G401.6 (cell line): ENCODE data around the gene OCA2.
A peak's percentile ranks its signal among the peaks of the same experiment; 100 is the strongest.
"Not testable (repeated sequence)": the region's sequence is repeated elsewhere in the genome, so short reads cannot be mapped to it uniquely, and the experiment has no call there.

Source experiments
- FAIRE-seq: peaks from 2 replicates; lab custom pipeline; 2012; peaks lifted over from hg19 to GRCh38; lab: Jason Lieb, UNC

OCA2 gene

DNA sequence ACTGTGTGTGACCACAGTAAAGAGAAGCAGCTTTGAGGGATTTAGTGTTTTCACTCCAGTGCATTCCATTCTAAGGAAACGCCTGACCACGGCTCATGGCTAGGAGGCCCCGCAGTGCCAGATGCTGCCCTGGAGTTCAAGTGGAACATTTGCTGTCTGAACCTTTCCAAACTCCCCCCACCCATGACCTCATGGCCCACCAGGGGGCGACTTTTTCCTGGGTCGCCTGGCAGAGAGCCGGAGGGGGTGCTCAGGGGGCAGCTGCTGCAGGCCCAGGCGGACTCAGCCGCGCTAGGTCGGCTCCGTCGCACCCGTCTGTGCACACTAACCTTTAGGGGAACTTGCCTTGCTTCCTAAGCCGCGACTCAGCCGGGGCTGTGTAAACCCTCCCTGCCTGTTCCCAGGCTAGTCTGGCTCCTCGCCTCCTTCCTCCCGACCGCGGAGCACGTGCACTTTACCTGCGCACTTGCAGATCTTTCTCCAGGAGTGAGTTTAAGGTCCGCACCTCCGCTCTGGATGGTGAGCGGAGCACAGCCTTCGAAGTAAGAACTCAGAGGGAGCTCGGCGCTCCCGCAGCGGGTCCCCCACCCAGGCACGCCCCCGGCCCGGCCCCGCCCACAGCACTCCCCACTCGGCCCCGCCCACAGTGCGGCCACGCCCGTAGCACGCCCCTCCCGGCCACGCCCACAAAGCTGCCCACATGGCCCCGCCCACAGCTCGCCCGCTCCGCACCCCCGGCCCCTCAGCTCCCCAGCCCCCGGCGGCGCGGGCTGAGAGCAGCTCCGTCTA, at the start of gene OCA2:
Gene OCA2 (minus strand): TSS at position 550 of the 789 bp plus-strand sequence. CDS start 17,441 bp downstream, outside the sequence.
- no peak for FAIRE-seq

DNA sequence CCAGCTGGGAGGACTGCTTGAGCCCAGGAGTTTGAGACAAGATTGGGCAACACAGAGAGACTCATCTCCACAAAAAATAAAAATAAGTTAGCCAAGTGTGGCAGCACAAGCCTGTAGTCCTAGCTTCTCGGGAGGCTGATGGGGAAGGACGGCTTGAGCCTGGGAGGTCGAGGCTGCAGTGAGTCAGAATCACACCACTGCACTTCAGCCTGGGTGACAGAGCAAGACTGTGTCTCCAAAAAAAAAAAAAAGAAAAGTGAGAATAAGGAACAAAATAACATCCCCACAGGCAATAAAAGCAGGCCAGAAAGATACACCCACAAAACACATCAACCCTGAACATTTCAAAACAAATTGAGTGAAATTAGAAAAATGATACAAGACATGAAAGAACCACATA, 48.7 kb upstream of the OCA2 start:
- FAIRE-seq = no peak

DNA sequence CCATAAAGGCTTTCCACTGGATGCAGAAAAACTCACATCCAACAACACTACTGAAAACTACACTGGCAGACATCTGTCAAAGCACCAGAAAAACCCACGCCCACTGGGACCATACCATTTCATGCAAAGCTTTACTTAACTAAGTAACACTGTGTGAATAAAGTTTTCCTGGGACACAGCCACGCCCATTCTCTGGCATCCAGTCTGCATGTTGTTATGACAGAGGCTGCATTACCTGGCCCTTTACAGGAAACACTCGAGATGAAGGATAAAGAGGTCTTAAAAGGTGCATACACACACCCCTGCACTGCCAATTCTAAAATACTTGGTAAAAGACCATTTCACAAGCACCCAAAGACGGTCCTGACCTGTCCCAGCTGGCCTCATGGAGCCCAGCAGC, 46.3 kb upstream of the OCA2 start:
- FAIRE-seq = not testable (repeated sequence)

DNA sequence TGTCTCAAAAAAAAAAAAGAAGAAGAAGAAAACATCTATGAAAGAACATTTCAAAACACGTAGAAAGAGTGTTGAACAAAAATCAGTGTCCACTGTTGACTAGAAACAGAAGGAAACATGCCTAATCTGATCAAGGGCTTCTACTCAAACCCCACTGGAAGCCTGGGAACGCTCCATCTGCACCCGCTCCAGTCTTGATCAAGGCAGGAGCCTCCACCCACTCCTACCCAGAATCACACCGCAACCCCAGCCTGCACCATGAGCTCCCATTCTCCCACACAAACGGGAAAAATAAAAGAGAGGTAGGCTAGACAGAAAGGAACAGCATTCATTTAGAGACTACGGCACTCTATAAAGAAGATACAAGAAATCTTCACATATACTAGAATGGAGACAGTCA, 40.9 kb upstream of the OCA2 start:
- no peak for FAIRE-seq

DNA sequence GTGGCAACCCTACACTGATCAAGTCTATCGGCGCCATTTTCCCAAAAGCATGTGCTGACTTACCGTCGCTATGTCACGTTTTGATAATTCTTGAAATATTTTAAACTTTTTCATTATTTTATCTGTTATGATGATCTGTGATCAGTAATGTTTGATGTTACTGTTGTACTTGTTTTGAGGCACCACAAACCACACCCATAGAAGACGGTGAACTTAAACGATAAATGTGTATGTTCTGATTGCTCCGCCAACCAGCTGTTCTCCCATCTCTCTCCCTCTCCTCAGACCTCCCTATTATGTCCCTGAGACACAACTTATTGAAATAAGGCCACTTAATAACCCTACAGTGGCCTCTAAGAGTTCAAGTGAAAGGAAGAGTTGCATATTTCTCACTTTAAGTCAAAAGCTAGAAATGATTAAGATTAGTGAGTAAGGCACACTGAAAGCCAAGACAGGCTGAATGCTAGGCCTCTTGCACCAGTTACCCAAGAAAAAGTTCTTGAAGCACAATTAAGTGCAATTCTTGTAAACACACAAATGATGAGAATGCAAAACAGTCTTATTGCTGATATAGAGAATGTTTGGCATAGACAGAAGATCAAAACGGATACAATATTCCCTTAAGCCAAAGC, 38.4 kb upstream of the OCA2 start:
- FAIRE-seq = not testable (repeated sequence)

DNA sequence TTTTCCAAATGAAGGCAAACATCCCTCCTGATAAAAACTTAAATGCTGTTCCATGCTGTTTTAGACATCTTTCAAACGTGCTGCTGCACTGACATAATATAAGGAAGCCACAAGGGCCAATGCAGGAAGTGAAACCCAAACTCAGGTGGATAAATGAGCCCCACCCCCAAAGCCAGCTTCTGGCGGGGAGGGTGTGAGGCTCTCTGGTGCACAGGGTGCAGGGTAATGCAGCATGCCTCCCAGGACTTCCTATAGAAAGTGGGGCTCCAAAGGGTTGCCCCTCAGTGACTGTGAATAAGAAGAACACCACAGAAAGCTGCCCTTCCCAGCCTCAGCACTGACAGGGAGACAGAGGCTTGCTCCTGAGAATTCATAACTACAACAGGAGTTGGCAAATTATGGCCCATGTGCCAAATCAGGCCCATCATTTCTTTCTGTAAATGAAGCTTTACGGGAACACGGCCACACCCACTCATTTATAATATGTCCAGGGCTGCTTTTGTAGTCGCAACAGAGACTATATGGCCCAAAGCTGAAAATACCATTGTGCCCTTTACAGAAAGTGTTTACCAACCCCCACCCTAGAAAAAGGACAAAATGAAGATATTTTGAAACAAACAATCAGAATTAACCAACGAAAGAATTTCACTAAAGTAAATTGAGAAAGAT, 37.3 kb upstream of the OCA2 start:
- not testable (repeated sequence) for FAIRE-seq

DNA sequence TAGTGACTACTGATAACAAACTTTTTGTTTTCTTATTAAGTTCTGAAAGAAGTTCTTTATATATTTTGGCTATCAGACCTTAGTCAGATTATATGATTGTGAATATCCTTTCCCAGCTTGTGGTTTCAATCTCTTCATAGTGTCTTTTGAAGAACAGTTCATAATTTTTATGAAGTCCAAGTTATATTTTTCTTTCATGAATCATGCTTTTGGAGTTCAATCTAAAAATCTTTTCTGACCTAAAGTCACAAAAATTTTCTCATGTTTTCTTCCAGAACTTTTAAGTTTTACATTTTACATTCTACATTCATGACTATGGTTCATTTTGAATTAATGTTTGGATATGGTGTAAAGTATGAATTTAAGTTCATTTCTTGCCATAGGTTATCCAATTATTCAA, 34.2 kb upstream of the OCA2 start:
- FAIRE-seq = no peak

DNA sequence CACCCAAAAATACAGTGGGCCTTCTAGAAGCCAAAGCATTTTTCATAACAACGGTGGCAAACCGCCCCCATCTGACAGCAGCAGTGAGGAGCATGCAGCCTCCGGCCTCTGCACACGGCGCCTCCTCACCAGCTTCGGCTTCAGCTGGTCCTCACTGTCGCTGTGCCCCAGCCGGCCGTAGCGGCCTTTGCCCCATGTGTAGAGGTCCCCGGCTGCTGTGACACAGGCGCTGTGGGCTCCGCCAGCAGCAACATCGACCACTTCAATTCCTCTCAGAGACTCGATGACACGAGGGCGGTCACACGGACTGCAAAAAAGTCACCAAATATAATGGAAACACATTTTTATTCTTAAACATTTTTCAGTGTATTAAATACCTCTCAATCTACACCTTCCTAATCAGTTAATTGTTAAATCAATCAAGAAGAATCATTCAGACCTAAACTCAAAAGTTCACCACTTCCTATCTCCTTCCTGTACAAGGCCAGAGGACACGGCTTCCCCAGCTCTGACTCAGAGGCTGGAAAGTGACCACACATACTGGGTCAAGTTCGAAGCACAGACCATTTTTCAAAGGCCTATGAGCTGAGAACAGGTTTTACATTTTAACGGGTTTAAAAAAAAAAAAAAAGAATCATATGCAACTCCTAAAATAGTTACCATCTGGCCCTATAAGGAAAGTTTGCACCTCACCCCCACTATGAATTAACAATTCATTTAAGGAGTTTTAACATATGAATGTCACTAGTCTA, 33.6 kb upstream of the OCA2 start:
- no peak for FAIRE-seq

DNA sequence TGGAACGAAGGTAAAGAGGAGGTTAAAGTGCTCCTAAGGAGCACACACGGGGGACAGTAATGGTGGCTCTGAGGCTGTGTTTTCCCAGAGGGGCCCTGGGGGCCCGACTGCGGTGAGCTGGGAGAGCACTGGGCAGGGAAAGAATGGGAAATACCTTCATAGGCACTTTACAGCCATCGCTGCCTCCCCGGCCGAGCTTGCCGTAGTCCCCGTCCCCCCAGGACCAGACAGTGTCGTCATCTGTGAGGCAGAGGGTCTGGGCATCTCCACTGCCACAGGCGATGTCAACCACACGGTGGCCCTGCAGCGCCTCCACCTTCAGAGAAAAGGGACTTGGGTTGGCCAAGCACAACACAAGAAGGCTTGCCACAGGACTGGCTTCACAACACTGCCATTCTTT, 32.8 kb upstream of the OCA2 start:
- FAIRE-seq = no peak

DNA sequence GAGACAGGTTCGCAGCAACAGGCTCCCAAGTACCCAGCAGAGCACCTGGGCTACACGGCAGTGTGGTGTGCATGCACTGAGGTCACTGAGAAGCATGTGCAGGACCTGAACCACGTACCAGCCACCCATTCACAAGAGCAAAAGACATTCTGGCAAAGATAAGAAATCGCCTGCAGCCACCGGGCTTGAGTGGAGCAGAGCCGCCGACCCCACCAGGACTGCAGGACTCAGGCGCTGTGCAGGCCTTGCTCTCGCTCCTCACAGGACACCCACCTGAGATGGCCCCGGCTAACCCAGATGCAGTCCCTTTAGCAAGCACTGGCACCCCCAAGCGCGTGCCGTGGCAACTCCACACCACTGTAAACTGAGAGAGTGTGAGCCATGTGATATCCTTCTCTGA, 32.3 kb upstream of the OCA2 start:
- no peak for FAIRE-seq

DNA sequence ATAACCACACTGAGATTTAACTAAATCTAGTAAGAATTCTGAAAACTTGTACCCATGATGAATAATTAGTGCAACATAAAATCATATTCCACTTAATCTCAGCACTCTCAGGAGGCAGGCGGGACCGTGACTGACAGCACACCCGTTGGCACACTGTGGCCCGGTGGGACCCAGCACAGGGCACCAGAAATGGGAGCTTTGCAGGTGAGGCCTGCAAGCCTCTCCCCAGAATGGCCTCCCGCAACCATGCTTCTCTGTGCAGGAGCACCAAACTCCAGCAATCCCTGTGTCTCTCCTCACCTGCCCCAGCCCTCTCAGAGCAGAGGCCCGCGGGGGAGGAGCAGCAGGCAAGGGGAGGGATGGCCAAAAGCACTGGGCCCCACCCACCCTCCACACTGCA, 31.5 kb upstream of the OCA2 start:
- FAIRE-seq = no peak

DNA sequence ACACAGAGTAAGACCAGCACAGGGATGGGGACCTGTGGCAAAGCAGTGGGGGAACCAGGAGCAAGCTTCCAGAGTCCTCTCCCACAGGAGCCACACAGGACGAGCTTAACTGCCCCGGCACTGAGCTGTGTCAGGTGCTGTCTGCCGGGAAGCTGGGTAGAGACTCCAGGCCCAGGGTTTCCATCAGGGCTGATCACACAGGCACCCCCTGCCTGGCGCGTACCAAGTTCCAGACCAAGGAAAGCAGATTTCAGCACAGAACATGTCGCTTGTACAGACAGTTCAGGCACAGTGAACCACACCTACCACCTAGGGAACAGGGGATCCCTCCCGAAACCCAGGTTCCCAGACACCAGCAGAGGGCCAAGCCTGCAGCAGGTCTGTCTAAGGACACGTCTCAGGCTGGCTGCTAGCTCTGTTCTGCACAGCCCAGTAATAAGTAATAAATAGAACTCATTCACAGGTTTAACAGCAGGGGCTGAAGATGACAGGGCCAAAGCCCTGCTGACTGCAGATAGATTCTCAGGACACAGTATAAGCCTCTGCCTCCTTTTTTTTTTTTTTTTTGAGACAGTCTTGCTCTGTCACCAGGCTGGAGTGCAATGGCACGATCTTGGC, 30.2 kb upstream of the OCA2 start:
- no peak for FAIRE-seq

DNA sequence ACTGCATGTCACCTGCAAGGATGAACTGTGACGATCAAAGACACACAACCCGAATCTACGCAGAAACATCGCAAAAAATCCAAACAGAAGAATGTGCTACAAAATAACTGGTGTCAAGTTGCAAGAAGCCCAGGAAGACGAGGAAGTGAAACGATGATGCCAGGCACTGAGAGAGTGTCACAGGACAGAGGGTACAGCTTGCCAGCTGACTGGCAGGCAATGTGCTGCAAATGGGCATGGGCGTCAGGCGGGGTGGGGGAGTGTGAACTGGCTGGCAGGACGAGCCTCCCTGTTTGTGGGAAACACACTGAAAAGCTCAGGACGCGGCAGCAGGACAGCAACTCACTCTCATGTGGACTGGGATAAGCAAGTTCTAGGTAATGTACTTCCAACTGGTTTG, 28.9 kb upstream of the OCA2 start:
- FAIRE-seq = no peak

DNA sequence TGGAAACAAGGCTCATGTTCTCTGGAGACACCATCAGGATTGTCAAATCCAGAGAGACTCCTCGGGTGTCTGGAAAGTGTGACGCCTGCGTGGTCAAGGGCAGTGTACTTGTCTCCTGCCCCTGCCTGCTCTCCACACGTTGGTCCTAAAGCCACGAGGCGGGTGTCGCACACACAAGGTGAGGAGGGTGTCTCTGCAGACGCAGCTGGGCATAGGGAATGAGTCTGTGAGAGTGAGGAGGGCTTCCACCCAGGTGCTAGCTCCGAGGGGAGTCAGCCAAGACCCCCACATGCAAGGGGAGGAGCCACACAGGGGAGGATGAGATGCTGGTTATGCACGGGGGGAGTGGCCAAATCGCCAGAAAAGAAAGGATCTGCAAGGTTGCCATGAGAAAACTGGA, 27.9 kb upstream of the OCA2 start:
- no peak for FAIRE-seq

DNA sequence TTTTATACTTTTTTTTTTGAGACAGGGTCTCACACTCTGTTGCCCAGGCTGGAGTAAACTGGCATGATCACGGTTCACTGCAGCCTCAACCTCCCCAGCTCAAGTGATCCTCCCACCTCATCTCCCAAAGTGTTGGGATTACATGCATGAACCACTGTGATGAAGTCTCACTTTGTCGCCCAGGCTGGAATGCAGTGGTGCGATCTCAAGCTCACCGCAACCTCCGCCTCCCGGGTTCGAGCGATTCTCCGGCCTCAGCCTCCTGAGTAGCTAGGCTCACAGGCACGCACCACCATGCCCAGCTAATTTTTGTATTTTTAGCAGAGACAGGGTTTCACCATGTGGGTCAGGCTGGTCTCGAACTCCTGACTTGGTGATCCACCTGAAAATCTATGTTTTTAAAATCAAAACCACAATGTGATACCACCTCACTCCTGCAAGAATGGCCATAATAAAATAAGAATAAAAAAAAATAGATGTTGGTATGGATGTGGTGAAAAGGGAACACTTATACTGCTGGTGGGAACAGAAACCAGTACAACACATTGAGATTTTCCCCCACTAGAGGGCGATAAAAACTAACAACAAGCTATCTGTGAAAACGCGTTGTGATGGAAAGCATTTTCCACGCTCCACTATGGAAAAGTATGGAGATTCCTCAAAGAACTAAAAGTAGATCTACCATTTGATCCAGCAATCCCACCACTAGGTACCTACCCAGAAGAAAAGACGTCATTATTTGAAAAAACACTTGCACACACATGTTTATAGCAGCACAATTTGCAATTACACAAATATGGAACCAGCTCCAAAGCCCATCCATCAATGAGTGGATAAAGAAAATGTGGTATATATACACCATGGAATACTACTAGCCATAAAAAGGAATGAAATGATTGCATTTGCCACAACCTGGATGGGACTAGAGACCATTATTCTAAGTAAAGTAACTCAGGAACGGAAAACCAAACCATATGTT, 26.8 kb upstream of the OCA2 start:
- peak; percentile 84 for FAIRE-seq

DNA sequence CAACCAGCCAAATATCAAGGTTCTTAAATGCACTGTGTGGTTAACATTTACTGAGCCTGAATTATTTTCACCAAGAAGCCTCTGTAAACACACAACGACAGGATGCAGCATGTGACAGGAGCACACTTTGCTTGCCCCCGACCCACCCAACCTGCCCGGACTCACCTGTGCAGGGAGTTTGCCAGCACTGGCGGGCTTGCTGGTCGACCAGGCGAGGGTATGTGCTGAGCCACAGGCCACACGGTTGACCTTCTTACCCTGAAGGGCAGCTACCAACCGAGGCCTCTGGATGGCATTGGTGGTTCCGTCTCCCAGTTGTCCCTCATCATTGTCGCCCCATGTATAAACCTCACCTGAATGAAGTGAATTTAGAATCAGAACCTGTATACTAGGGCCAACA, 25.7 kb upstream of the OCA2 start:
- no peak for FAIRE-seq

DNA sequence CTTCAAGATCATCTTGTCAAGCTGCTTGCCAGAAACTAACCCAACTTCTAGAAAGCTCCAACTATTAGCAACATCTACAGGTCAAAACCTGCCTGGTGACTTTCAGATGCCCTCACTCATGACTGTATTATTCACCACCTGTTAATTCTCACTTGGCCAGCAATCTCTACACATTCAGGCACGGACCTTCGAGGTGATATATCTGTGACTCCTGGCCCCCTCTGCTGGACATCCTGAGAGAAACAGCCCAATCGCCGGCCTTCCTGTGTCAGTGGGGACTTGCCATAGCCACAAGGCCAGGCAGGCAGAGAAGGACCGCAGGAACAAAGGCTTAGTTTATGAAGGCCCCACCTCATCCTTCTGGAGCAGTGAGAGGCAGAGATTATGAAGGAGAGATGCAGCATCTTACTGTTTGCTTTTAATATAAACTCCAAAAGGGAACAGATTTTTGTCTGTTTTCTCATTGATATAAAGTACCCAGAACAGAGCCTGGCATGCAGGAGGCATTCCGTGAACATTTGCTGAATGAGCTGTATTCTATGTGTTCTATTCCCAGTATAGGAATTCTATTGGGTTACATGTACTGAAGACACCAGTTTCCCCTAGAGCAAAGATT, 24.4 kb upstream of the OCA2 start:
- FAIRE-seq = peak; percentile 36

DNA sequence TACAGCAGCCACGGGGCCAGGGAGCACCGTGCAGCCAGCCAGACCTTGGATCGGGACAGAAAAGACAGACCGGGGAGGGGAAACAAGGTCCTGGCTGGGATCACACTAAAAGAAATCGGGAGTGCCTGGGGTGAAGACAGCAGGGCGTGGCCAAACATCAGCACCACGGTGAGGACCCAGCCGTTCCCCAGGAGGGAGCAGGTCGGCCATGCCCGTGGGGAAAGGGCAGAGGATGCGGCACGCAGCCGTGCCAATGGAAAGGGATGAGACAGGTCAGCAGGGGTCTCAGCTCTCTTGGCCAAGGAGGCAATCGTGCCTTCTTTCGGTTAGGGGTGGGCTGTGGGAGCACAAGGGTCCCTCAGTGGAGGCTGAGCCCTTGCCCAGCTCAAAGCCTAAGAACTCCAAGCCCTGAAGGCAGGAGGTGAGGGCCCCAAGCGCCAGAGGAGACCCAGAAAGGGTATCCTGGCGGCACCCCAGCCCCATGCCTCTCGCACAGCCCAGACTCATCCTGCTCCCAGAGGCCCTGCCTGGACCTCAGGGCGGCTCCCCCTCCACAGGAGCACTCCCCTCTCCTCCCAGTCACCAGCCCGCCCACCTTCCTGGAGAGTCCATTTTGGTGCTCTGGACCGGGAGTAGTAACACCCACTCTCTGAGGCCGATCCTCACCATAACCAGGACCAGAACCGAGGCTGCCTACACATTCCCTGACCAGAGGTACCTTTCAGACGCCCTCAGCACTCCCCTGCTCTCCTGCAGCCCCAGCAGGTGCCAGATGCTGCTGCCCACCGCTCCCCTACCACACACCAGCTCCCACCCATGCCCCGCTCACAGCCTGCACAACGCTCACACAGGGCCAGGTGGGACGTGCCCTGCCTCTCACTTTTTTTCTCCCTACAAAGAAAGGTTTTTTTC, 23.2 kb upstream of the OCA2 start:
- FAIRE-seq = no peak

DNA sequence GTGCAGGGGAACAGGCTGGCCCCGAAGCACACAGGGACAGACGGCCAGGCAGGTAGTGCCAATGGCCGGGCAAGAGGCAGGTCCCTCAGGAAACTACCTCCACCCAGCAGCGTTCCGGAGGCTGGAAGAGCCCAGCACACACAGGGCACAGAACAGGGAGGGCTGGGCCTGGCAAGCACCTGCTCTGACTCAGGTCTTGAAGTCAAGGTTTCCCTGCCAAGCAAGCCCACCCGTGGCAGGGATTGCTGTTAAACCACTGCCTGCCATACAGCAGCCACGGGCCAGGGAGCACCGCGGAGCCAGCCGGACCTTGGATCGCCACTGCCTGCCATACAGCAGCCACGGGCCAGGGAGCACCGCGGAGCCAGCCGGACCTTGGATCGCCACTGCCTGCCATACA, 22.5 kb upstream of the OCA2 start:
- FAIRE-seq = not testable (repeated sequence)

DNA sequence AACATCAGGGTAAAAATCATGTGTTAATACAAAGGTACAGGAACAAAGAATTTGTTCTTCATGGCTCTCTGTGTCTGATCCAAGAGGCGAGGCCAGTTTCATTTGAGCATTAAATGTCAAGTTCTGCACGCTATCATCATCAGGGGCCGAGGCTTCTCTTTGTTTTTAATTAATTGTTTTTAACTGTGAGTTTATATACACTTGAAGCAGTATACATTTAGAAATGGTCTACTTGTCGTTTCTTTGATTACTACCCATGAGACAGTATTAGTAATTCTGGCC, 21.2 kb upstream of the OCA2 start:
- no peak for FAIRE-seq
